ENCODE measurements around the gene RNF212B.
"Not testable (repeated sequence)": the region's sequence is repeated elsewhere in the genome, so short reads cannot be mapped to it uniquely, and the experiment has no call there.

RNF212B gene, protein sequence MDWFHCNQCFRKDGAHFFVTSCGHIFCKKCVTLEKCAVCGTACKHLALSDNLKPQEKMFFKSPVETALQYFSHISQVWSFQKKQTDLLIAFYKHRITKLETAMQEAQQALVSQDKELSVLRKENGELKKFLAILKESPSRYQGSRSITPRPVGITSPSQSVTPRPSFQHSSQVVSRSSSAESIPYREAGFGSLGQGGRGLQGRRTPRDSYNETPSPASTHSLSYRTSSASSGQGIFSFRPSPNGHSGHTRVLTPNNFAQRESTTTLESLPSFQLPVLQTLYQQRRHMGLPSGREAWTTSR

DNA sequence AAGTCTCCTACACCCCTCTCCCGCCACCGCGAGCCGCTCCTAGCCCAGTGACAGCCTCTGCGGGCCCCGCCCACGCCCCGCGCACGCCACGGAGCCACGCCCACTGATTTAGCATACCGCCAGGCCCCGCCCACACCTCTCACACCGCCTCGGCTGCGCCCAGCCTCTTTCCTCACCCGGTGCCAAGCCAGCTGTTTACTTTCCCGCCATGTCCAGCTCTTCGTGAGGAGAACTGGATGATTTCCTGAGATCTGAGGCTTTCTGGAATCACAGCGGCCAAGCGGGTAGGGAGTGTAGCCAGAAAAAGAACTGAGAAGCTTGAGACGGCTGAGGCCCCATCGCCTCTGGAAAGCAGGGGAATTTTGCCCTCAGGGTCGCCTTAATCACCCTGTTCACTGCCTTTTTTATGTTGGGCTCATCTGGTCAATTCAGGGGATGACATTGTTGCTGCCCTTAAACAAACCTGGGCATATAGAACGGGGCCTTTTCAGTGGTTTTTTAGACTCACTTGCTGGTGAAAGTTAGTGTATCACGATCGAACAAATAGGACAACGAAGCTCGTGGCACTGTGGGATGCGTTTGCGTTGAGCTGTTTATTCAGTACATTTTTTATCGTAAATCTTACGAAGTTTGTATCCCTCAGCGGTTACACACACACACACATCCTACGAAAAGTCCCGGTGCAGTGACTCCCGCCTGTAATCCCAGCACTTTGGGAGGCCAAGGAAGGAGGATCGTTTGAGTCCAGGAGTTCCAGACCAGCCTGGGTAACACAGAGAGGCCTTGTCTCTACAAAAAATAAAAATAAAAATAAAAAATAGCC is at the start of gene RNF212B:
RNF212B (plus strand) TSS at position 165 of the 823 bp plus-strand sequence. CDS start 2,410 bp downstream, outside the sequence.
- peak; percentile 96 for DNase-seq

DNA sequence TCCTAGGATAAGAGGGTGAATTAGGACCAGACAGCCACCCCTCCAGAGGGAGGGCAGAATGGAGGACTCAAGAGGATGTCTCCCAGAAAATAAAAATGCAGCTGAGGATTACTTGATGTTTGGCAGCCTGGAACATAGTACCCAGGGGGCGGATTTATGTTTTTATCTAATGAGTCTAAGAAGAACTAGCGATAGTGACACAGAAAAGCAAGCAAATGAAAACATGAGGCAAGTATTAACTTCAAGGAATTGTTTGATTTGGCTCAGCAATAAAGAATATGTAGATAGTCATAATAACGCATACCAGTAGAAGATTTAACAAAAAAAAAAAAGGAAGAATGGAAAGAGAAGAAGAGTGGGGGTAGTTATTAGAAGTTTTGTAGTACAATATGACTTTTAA is 44.3 kb upstream of the RNF212B start:
- no peak for DNase-seq

DNA sequence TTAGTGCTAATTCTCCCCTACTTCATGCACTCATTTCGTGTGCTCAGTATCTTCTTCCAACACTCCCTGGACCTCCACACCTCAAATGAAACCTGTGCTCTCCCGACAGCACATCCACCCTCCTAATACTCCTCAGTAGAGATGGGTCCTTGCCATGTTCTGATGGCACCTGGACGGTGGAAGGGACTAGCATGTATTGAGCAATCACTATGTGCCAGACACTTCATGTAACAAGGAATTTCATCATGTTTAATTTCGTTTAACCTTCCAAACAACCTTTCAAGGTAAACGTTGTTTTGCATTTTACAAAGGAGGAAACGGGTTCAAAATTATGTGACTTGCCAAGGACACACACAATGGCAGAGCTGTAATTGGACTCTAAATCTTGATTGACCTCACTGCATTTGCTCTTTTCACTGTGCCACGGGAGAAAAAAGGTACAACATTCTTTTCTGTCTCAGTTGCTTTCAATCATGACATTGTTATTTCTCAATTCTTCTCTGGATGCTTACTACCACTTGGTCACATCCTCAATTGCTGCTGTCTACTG is 42.1 kb upstream of the RNF212B start:
- DNase-seq: no peak

DNA sequence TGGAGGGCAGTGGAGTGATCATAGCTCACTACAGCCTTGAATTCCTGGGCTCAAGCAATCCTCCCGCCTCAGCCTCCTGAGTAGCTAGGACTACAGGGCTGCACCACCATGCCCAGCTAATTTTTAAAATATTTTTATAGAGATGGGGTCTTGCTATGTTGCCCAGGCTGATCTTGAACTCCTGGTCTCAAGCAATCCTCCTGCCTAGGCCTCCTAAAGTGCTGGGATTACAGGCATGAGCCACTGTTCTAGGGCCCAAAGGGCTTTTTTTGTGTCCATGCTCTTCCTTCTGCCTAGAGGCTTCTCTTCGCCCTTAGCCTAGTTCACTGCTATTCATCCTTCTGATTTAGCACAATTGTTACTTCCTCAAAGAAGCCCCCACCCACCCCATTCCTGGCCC is 41.2 kb upstream of the RNF212B start:
- not testable (repeated sequence) for DNase-seq

DNA sequence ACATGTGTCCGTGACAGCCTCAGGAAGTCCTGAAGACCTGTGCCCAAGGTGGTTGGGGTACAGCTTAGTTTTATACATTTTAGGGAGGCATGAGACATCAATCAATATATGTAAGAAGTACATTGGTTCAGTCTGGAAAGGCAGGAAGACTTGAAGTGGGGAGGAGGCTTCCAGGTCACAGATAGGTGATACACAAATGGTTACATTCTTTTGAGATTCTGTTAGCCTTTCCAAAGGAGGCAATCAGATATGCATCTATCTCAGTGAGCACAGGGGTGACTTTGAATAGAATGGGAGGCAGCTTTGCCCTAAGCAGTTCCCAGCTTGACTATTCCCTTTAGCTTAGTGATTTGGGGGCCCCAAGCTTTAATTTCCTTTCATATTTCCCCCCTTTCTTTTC is 38.6 kb upstream of the RNF212B start:
- not testable (repeated sequence) for DNase-seq

DNA sequence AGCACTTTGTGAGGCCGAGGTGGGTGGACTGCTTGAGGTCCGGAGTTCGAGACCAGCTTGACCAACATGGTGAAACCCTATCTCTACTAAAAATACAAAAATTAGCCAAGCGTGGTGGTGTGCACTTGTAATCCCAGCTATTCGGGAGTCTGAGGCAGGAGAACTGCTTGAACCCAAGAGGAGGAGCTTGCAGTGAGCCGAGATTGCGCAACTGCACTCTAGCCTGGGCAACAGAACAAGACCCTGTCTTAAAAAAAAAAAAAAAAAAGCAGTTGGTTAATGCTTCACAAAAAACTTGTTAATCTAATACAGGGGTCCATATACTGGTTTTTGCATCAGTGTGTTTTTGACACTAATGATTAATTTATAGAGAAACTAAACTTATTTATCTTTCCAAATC is 35.7 kb upstream of the RNF212B start:
- DNase-seq: no peak

DNA sequence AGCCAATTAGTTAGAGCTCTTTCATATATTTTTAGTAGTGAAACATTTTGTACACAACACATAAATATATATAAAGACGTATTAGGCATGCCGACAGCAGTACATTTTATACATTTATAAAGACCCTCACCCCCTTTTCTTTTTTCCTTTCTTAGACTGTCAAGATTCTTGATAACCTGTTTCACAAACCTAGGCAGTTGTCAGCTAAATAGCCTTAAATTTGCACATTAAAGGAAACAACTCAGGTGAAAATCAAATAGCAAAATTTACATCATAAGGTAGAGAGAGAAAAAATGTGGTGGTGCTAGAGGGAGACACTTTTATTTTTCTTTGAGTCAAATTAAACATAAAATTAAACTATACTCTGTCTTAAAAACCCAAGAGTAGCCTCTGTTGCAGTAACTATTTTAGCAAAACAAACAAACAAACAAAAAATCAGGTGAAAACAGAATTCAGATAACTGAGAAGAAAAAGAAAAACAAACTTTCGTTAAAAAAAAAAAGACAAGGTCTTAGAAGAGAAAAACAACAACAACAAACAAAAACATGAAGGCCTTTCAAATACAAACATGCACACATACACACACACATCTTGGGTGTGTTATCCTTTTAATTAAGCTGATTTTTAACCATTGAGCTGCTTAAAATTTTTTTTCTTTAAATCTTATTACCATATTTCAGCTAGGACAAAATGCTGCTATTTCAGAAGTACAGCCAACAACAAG is 31.2 kb upstream of the RNF212B start:
- no peak for DNase-seq

DNA sequence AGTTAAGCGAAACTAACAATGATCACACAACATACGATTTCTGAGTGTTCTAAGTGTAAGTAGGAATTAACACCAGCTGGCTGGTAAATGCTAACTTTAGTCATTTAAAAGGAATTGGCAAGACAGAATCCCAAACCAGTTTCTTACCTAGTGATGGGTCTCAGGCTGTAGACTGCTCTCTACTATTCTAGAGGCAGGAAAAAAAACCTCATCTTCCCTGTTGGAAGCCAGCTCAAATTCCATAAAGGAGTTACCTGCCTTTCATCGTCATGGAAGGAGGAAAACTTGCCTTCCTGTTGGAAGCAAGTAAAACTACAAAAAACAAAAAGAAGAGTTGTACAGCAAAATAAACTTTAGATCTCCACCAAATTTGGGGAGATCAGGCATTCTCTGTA is 30.6 kb upstream of the RNF212B start:
- no peak for DNase-seq

DNA sequence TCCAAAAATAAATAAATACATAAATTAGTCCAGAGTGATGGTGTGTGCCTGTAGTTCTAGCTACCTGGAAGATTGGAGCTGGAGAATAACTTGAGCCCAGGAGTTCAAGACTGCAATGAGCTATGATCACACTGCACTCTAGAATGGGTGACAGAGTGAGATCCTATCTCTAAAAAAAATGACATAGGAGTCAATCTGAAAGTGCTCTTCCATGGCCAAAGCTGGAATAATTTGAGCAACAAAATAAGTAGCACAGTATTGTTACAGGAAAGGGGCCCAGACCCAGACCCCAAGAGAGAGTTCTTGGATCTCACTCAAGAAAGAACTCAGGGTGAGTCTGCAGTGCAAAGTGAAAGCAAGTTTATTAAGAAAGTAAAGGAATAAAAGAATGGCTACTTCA is 29.4 kb upstream of the RNF212B start:
- no peak for DNase-seq

DNA sequence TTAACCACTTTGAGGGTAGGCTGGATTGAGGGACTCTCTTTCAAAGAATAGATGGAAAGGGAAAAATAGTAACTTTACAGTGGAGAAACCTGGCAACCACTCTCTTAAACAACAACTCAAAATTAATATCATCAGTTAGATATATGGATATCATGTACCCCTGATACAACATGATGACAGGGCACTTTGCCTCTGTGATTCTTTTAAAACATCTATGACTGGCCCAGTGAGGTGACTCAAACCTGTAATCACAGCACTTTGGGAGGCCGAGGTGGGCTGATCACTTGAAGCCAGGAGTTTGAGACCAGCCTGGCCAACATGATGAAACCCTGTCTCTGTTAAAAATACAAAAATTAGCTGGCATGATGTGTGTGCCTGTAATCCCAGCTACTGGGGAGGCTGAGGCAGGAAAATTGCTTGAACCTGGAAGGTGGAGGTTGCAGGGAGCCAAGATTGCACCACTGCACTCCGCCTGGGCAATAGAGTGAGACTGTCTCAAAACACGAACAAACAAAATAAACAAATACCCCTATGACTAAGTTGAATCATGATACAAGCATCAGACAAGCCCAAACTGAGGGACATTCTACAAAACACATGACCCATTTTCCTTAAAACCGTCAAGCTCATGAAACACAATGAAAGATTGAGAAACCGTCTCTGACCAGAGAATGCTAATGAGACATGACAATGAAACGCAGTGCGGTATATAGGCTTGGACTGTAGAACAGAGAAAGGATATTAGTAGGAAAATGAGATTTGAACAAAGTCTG is 27.9 kb upstream of the RNF212B start:
- DNase-seq: no peak

DNA sequence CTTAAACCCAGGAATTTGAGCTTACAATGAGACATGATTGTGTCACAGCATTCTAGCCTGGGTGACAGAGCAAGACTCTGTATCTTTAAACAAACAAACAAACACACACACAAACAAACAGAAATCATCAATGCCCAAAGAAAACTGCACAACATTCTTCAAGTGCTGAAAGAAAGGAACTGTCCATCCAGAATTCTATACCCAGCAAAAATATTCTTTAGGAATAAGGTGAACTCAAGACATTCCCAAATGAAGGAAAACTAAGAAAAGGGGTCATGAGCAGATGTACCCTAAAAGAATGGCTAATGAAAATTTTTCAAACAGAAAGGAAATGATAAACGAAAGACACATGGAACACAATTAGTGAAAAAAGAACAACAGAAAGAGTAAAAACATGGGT is 22.3 kb upstream of the RNF212B start:
- DNase-seq: no peak

DNA sequence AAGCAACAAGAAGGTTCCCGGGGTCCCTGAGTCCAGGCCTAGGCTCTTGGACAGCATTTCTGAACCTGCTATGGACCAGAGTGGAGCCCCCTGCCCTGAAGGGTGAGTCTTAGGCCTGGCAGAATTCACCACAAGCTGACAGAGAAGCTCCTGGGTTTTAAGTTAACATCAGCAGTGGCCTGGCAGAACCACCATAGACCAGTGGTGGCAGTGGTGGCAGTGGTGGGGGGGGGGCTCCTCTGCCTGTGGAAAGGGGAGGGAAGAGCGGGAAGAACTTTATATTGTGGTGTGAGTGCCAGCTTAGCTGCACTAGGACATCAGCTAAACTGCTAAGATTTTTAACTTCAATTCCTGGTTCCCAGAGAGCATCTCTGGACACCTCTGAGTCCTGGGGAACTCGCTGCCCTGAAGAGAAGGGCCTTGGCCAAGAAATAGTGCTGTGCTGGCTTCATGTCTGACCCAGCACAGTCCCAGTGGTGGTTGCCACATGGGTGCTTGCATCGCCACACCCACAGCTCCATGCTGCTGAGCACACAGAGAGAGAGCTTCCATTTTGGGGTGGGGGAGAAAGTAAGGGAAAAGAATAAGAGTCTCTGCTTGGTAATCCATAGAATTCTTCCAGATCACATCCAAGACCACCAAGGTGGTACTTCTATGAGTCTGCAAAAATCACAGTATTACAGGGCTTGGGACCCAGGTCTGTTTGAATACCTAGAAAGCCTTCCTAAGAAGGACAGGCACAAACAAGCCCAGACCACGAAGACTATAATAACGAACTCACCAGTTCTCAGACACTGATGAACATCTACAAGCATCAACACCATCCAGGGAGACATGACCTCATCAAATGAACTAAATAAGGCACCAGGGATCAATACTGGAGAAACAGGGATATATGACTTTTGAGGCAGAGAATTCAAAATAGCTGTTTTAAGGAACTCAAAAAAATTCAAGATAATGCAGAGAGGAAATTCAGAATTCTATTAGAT is 20.4 kb upstream of the RNF212B start:
- no peak for DNase-seq

DNA sequence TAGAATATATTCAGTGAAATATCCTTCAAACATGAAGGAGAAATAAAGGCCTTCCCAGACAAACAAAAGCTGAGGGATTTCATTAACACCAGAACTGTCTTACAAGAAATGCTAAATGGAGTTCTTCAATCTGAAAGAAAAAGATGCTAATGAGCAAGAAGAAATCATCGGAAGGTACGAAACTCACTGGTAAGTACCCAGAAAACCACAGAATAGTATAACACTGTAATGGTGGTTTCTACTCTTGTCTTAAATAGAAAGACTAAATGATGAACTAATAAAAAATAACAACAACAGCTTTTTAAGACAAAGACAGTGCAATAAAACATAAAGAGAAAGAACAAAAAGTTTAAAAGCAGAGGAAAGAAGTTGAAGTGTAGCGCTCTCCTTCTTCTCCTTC is 18.7 kb upstream of the RNF212B start:
- no peak for DNase-seq

DNA sequence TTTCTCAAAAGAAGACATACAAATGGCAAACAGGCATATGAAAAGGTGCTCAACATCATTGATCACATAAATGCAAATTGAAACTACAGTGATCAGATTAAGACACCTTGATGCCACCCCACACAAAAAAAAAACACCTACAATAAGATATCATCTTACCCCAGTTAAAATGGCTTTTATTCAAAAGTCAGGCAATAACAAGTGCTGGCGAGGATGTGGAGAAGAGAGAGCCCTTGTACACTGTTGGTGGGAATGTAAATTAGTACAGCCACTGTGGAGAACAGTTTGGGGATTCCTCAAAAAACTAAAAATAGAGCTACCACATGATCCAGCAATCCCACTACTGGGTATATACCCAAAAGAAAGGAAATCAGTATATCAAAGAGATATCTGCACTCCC is 12.8 kb upstream of the RNF212B start:
- DNase-seq: not testable (repeated sequence)

DNA sequence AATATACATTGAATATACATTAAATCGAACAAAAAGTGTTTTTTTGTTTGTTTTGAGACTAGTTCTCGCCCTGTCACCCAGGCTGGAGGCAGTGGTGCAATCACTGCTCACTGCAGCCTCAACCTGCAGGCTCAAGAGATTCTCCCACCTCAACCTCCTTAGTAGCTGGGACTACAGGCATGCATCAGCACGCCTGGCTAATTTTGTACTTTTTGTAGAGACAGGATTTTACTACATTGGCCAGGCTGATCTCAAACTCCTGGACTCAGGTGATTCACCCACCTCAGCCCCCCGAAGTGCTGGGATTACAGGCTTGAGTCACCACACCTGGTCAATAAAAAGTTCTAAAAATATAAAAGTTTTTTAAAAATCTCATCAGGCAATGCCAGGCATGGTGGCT is 10.2 kb upstream of the RNF212B start:
- DNase-seq: no peak

DNA sequence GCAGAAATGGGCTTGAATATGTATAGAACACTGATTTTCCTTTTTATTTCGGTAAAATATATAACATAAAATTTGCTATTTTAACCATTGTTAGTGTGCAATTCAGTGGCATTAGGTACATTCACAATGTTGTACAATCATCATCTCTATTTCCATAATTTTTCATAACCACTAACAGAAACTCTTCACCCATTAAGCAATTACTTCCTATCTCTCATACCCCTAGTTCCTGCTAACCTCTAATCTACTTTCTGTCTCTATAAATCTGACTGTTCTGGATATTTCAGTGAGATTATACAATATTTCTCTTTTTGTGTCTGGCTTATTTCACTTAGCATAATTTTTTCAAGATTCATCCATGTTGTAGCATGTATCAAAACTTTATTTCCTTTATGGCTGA is 8.9 kb upstream of the RNF212B start:
- DNase-seq: no peak

DNA sequence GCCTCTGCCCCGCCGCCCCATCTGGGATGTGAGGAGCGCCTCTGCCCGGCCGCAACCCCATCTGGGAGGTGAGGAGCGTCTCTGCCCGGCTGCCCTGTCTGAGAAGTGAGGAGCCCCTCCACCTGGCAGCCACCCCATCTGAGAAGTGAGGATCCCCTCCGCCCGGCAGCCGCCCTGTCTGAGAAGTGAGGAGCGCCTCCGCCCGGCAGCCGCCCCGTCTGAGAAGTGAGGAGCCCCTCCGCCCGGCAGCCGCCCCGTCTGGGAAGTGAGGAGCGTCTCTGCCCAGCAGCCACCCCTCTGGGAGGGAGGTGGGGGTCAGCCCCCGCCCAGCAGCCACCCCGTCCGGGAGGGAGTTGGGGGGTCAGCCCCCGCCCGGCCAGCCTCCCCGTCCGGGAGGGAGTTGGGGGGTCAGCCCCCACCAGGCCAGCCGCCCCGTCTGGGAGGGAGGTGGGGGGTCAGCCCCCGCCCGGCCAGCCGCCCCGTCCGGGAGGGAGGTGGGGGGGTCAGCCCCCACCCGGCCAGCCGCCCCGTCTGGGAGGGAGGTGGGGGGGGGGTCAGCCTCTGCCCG is 5.4 kb upstream of the RNF212B start:
- not testable (repeated sequence) for DNase-seq

DNA sequence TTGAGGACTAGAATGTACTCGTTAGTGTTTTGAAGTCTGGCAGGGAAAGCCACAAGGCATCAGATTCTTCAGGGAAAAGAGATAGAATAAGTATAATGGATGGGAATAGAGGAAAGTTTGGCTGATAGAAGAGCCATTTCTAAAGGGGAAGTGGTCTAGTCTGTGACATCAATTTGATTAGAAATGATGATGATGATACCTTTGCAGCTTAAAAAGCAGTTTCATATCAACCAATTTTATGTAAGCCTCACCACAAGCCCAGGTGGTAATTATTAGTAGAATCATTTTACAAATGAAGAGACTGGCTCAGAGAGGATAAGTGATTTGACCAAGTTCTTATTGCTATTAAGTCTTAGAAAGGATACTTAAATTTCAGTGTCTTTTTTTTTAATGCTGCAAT is 2.9 kb downstream of the RNF212B start:
- DNase-seq: no peak

DNA sequence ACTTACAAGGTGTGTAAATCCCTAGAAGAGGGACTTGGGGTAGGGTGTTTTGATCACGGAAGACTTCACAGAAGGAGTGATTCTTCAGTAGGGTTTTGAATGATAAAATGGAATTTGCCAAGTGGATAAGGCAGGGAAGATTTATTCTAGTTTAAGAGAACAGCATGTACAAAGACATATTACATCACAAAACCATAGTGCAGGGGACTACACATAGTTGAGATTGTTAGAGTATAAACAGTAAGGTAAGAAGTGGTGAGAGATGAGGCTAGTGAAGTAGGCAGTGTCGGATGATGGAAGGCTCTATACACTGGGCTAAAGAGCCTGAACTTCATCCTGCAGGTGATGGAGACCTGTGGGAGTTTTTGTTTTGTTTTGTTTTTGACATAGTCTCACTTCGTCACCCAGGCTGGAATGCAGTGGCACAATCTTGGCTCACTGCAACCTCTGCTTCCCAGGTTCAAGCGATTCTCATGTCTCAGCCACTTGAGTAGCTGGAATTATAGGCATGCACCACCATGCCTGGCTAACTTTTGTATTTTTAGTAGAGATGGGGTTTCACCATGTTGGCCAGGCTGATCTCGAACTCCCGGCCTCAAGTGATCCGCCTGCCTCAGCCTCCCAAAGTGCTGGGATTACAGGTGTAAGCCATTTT is 3.5 kb downstream of the RNF212B start:
- DNase-seq: not testable (repeated sequence)

DNA sequence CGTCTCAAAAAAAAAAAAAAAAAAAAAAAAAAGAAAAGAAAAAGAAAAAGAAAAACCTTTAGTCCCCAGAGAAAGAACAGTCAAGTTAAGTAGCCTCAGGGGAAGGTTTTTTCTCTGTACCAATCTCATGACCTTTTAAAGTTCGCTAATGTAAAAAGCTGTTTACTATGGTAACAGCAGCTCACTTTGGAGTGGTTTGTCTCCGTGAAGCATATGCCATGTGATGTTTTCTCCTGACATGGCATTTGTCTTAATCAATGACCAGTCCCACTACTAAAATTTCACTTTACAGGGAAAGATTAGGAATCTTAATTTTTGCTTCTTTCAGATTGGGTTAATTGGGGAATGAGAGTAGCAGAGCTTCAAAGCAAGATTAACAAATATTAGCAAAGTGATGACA is 4.3 kb downstream of the RNF212B start:
- DNase-seq: no peak

Measured in DMS53 (cell line).